ENCODE results near the gene AFDN.

Gene AFDN

DNA sequence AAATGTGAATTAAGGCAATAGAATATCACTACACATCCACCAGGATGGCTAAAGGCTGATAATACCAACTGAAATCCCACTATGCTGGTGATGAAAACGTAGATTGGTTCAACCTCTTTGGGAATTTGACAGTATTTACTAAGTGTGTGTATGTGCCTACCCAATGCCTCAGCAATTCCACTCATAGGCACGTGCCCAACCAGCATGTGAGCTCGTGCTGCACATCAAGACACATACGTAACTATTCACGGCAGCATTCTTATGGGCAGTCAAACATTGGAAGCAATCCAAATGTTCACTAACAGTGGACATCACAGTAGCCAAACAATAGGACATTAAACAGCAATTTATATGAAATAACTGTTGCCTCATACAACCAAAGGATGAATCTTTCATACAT is 15.7 kb upstream of the AFDN start:
- H3K27ac ChIP-seq = no peak overlapping the region
- TF ChIP-seq, protein P1, sequence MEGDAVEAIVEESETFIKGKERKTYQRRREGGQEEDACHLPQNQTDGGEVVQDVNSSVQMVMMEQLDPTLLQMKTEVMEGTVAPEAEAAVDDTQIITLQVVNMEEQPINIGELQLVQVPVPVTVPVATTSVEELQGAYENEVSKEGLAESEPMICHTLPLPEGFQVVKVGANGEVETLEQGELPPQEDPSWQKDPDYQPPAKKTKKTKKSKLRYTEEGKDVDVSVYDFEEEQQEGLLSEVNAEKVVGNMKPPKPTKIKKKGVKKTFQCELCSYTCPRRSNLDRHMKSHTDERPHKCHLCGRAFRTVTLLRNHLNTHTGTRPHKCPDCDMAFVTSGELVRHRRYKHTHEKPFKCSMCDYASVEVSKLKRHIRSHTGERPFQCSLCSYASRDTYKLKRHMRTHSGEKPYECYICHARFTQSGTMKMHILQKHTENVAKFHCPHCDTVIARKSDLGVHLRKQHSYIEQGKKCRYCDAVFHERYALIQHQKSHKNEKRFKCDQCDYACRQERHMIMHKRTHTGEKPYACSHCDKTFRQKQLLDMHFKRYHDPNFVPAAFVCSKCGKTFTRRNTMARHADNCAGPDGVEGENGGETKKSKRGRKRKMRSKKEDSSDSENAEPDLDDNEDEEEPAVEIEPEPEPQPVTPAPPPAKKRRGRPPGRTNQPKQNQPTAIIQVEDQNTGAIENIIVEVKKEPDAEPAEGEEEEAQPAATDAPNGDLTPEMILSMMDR (conservative IDR thresholded peaks at IDR 0.05) = no peak

DNA sequence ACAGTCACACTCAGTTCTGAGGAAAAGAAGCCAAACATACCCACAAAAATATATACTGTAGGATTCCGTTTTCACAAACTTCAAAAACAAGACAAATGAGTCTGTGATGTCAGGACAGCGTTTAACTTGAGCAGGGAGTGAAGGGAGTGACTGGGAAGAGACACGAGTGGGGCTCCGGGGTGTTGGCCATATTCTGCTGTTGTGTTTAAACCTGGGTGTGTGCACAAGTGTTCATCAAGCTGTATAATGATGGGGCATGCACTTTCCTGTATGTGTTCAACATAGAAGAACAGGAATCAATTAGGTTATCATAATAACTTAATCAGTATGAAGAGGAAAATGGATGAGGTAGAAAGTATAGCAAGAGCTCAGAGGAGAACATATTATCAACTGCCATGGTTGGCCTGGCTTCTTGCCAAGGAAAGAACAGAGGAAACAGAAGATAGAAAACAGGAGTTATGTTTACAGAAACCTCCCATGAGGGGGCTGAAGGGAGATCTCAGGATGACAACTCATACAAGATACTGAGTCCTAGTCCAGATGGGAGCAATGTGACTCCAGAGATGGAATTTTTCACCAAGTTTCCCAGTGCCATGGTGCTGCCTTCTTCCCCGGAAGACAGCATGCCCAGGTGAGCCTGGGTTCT is 15.1 kb upstream of the AFDN start:
- TF ChIP-seq, protein P1 (conservative IDR thresholded peaks at IDR 0.05) = no peak
- H3K27ac ChIP-seq = no peak overlapping the region

DNA sequence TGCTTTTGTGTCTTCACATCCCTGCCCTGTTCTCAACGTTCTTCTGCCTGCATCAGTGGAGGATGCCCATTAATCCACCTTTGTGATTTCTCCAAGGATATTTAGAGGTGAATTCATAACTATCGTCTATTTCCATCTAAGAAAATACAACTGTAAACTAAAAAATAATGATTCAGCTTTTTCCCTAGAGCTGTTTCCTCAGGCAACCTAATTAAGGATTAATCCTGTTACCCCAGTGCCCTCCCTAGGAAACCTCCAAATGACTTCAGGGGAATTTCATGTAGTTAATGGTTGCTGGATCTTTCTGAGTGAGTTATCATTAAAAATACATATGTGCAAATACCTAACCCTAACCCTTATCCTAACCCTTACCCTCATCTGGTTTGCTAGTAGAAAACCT is 14.6 kb upstream of the AFDN start:
- no peak overlapping the region for H3K27ac ChIP-seq
- TF ChIP-seq, protein P1 (conservative IDR thresholded peaks at IDR 0.05) = no peak

DNA sequence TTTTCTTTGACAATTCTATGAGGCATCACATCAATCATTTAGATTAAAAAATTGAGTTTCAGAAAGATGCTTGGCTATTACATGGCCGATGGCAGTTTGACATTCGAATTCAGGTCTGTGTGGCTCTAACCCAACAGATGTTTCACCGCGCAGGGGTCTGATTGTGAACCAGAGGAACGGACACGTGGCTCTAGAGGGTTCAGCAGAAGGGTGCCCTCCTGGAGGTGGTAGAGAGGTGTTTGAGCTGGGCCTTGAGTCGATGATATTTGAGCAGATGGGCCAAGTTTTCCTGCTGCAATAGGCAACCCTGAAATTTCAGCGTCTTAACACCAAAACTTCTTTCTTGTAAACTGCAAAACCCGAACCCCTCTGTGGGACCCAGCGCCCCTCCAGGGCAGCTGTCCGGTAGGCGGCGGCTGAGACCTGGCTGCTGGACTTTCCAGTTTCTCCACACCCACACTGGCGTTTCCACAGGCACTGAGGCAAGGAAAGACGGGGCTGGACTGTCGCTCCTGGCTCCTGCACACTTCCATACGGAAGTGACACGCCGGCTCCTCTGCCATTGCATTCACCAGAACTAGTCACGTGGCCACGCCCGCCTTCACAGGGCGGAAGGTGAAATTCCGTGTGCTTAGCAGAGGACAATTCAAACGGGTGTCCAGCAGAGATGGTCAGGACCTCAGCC is 11.3 kb upstream of the AFDN start:
- no peak overlapping the region for H3K27ac ChIP-seq
- TF ChIP-seq, protein P1 (conservative IDR thresholded peaks at IDR 0.05) = no peak

DNA sequence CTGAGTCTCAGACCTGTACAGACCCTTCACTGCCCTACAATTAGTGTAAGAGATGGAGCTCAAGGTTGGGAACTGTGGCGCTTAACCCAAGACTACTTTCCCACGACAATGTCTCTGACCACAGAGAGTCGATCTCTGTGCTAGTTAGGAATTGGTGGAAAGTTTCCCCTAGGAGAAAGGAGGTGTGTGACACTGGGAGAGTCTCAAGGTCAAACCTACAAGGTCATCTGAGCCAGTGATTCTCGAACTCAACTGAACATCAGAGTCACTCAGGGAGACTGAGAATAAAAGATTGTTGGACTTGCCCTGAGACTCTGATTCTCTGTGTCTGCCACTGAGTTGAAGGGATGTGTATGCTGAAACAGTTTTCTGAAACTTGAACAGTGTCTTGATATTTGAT is 9.7 kb upstream of the AFDN start:
- H3K27ac ChIP-seq = no peak overlapping the region
- TF ChIP-seq, protein P1 (conservative IDR thresholded peaks at IDR 0.05) = no peak

DNA sequence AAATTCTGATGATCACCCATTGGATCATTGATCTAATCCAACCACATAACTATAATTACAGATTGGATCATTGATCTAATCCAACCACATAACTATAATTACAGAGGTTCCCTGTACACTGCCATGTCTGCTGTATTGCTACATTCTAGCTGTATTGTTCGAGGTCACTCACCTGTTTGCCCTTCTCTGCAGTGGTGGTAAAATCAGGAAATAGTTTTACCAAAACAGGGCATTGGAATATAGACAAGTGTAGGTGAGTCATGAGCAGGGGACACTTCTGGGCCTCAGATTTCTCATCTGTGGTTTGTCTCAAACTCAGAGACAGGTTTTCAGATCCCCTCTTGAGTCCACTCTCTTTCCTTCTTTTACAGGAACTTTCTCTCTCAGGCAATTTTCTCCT is 9.0 kb upstream of the AFDN start:
- TF ChIP-seq, protein P1 (conservative IDR thresholded peaks at IDR 0.05) = no peak
- H3K27ac ChIP-seq = no peak overlapping the region

DNA sequence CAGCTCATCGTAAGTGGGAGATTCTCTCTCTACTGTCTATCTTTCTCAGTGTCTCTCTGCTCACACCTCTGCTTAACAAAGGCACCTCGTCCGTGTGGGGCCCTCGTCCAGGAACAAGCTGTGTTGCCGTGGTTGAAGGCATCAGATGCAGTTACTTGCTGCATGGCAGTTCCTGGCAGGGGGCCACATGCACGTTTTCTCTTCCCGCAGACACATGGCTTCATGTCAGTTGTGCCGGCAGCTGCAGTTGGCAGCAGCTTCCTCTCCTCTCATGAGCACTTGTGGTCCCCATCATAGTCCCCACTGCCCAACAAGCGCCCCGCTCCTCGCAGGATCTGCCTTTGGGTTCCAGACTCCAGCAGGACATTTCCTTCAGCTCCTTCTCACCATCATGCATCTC is 7.1 kb upstream of the AFDN start:
- H3K27ac ChIP-seq = no peak overlapping the region
- TF ChIP-seq, protein P1 (conservative IDR thresholded peaks at IDR 0.05) = no peak
